Mesenchymal stem cell (in vitro differentiated cells and primary cell): ENCODE data around the gene COQ10A.
A peak's percentile ranks its signal among the peaks of the same experiment; 100 is the strongest.
"Not testable (repeated sequence)": the region's sequence is repeated elsewhere in the genome, so short reads cannot be mapped to it uniquely, and the experiment has no call there.

Experiments
- DNase-seq: peaks from one replicate; pipeline ENCODE4 v3.0.0-alpha.2; 2013
- H2AFZ ChIP-seq: one replicate; pipeline ENCODE4 v1.6.1; 2013; ENCODE audit warnings: low read depth, mild to moderate bottlenecking, control low read depth, inconsistent platforms, low read length, moderate library complexity
- H2AK5ac ChIP-seq: 2 replicates; pipeline ENCODE4 v1.6.1; 2013; ENCODE audit warnings: low read length, moderate library complexity, mild to moderate bottlenecking, inconsistent platforms; ENCODE audit not compliant: severe bottlenecking
- H2BK120ac ChIP-seq: one replicate; pipeline ENCODE4 v1.6.1; 2013; ENCODE audit warnings: low read depth, mild to moderate bottlenecking, inconsistent platforms, low read length, moderate library complexity
- H2BK12ac ChIP-seq, 2 experiments: one replicate each; pipeline ENCODE4 v1.6.1; 2013; ENCODE audit warnings: inconsistent platforms in 2 of 2, low read length in 2 of 2, mild to moderate bottlenecking in 2 of 2, moderate library complexity in 2 of 2, control low read depth in 1 of 2
- H2BK15ac ChIP-seq: one replicate; pipeline ENCODE4 v1.6.1; 2013; ENCODE audit warnings: mild to moderate bottlenecking, low read depth, inconsistent platforms; ENCODE audit not compliant: poor library complexity, severe bottlenecking
- H2BK5ac ChIP-seq: 2 replicates; pipeline ENCODE4 v1.6.1; 2013; ENCODE audit warnings: low read depth, mild to moderate bottlenecking, low read length, control low read depth, inconsistent platforms; ENCODE audit not compliant: poor library complexity, severe bottlenecking
- H3K14ac ChIP-seq, 2 experiments: one replicate each; pipeline ENCODE4 v1.6.1; 2013; ENCODE audit warnings: inconsistent platforms in 2 of 2, low read length in 2 of 2, control low read depth in 1 of 2, mild to moderate bottlenecking in 1 of 2, moderate library complexity in 1 of 2
- H3K18ac ChIP-seq, 2 experiments: one replicate each; pipeline ENCODE4 v1.6.1; 2013; ENCODE audit warnings: inconsistent platforms in 2 of 2, low read length in 2 of 2, control low read depth in 1 of 2, low read depth in 1 of 2, mild to moderate bottlenecking in 1 of 2
- H3K23ac ChIP-seq, 2 experiments: one replicate each; pipeline ENCODE4 v1.6.1; 2013; ENCODE audit warnings: inconsistent platforms in 2 of 2, low read length in 2 of 2, mild to moderate bottlenecking in 2 of 2, moderate library complexity in 2 of 2, control low read depth in 1 of 2
- H3K27ac ChIP-seq: 2 replicates; pipeline ENCODE4 v1.5.1; 2013; ENCODE audit warnings: mild to moderate bottlenecking, moderate library complexity, low read length, control low read depth, inconsistent platforms; ENCODE audit not compliant: poor library complexity, severe bottlenecking
- H3K27me3 ChIP-seq, 2 experiments: 2 replicates each; pipeline versions ENCODE4 v1.6.1 to v1.7.0; 2013; ENCODE audit warnings: low read length in 2 of 2, mild to moderate bottlenecking in 2 of 2, moderate library complexity in 2 of 2, control low read depth in 1 of 2, inconsistent platforms in 1 of 2; ENCODE audit not compliant: control insufficient read depth in 1 of 2, insufficient read depth in 1 of 2
- H3K36me3 ChIP-seq, 2 experiments: 2 replicates each; pipeline versions ENCODE4 v1.6.1 to v1.7.0; 2013; ENCODE audit warnings: low read length in 2 of 2, control low read depth in 1 of 2, inconsistent platforms in 1 of 2, low read depth in 1 of 2, mild to moderate bottlenecking in 1 of 2; ENCODE audit not compliant: insufficient read depth in 2 of 2, control insufficient read depth in 1 of 2
- H3K4ac ChIP-seq, 2 experiments: one replicate each; pipeline ENCODE4 v1.6.1; 2013; ENCODE audit warnings: inconsistent platforms in 2 of 2, low read length in 2 of 2, mild to moderate bottlenecking in 2 of 2, moderate library complexity in 2 of 2, control low read depth in 1 of 2, low read depth in 1 of 2
- H3K4me1 ChIP-seq: 2 replicates; pipeline ENCODE4 v1.6.1; 2013; ENCODE audit warnings: low read depth, low read length, control low read depth; ENCODE audit not compliant: control insufficient read depth, insufficient read depth
- H3K4me2 ChIP-seq: 2 replicates; pipeline ENCODE4 v1.6.1; 2013; ENCODE audit warnings: low read length, mild to moderate bottlenecking, inconsistent platforms; ENCODE audit not compliant: poor library complexity, severe bottlenecking
- H3K4me3 ChIP-seq, 2 experiments: 2 replicates each; pipeline versions ENCODE4 v1.5.1 to v1.7.0; 2013; ENCODE audit warnings: low read length in 2 of 2, mild to moderate bottlenecking in 2 of 2, control low read depth in 1 of 2, low read depth in 1 of 2; ENCODE audit not compliant: insufficient read depth in 1 of 2
- H3K79me1 ChIP-seq: replicated peaks from 2 replicates; pipeline ENCODE4 v1.6.1; 2013; ENCODE audit warnings: mild to moderate bottlenecking, control low read depth, low read length, inconsistent platforms; ENCODE audit not compliant: poor library complexity, severe bottlenecking
- H3K9ac ChIP-seq: 2 replicates; pipeline ENCODE4 v1.7.0; 2013; ENCODE audit warnings: mild to moderate bottlenecking, low read length, moderate library complexity
- H3K9me3 ChIP-seq: 2 replicates; pipeline ENCODE4 v1.7.0; 2013; ENCODE audit warnings: mild to moderate bottlenecking, low read length; ENCODE audit not compliant: control insufficient read depth
- H4K8ac ChIP-seq: one replicate; pipeline ENCODE4 v1.6.1; 2013; ENCODE audit warnings: inconsistent platforms, mild to moderate bottlenecking, low read length, moderate library complexity
- H4K91ac ChIP-seq: one replicate; pipeline ENCODE4 v1.6.1; 2013; ENCODE audit warnings: mild to moderate bottlenecking, low read length, inconsistent platforms
- WGBS: methylation state at CpG from one replicate; pipeline ENCODE4 v1.1.7; 2013; ENCODE audit warnings: mixed read lengths; 5-methylcytosine and 5-hydroxymethylcytosine counted together

COQ10A gene

GRCh38 chr12:56282579-56282978 lies 15.8 kb downstream of the COQ10A start:
- Histone ChIP-seq H2BK12ac (no peak overlapping the region), H3K79me1 (peaks cover 11% of the 10 kb centered on the region), H2BK5ac (no peak overlapping the region), H3K18ac (no peak overlapping the region), H2BK15ac (no peak overlapping the region), H3K4me3 (no peak overlapping the region), H2BK120ac (no peak overlapping the region), H2AK5ac (no peak overlapping the region), H4K91ac (no peak overlapping the region), H3K36me3 (peaks cover 52 to 80% of the 10 kb centered on the region in 2 experiments), H2AFZ (no peak overlapping the region), H3K9me3 (no peaks in the 10 kb centered on the region), H3K4me2 (no peak overlapping the region), H3K4me1 (peaks cover 6% of the 10 kb centered on the region), H4K8ac (no peak overlapping the region), H3K4ac (no peak overlapping the region), H3K9ac (no peak overlapping the region), H3K23ac (no peak overlapping the region), H3K27ac (no peak overlapping the region), H3K27me3 (no peaks in the 10 kb centered on the region), H3K14ac (no peak overlapping the region)
- no peak for DNase-seq
- whole genome bisulfite sequencing, result 100% methylated on average over 1 of the region's 2 CpGs

GRCh38 chr12:56284263-56284662 lies 17.5 kb downstream of the COQ10A start:
- not testable (repeated sequence) for H2BK120ac ChIP-seq, H3K4me3 ChIP-seq

GRCh38 chr12:56286044-56286830 lies 19.5 kb downstream of the COQ10A start:
- Histone ChIP-seq H3K9me3 (no peaks in the 10 kb centered on the region), H3K4me1 (peaks cover 6% of the 10 kb centered on the region), H3K27ac (peak overlapping the region; percentile 62), H3K9ac (no peak overlapping the region), H3K27me3 (no peaks in the 10 kb centered on the region), H2BK12ac (no peak overlapping the region), H3K79me1 (peaks cover 12% of the 10 kb centered on the region), H2BK120ac (no peak overlapping the region), H3K36me3 (peaks cover 38 to 66% of the 10 kb centered on the region in 2 experiments), H3K18ac (no peak overlapping the region), H3K14ac (no peak overlapping the region), H3K4ac (no peak overlapping the region), H2BK5ac (no peak overlapping the region), H3K4me2 (peak overlapping the region; percentile 52), H2BK15ac (no peak overlapping the region), H2AK5ac (no peak overlapping the region), H3K4me3 (no peak overlapping the region), H4K8ac (no peak overlapping the region), H3K23ac (no peak overlapping the region), H4K91ac (no peak overlapping the region), H2AFZ (no peak overlapping the region)
- DNase-seq, result no peak
- 95% methylated on average over 3 of the region's 4 CpGs for WGBS

More at GRCh38 chr12:56284263-56284662, 17.5 kb downstream of the COQ10A start:
- Histone ChIP-seq H3K79me1 (peaks cover 12% of the 10 kb centered on the region), H3K36me3 (peaks cover 39 to 65% of the 10 kb centered on the region in 2 experiments), H3K23ac (peak overlapping the region in 1 of 2 experiments; percentile 72)
- not testable (repeated sequence) for H2BK5ac ChIP-seq, H2BK12ac ChIP-seq, DNase-seq, H3K9ac ChIP-seq, H3K4me1 ChIP-seq, H3K14ac ChIP-seq, H4K8ac ChIP-seq, H3K9me3 ChIP-seq, H3K27ac ChIP-seq, H3K4ac ChIP-seq, H2AFZ ChIP-seq, H4K91ac ChIP-seq, H3K4me2 ChIP-seq, H2AK5ac ChIP-seq, H2BK15ac ChIP-seq, H3K27me3 ChIP-seq, H3K18ac ChIP-seq
- over 99% methylated on average over 5 of the region's 5 CpGs for WGBS

- H3K23ac ChIP-seq, result no peak overlapping the region
- H2AFZ ChIP-seq, result no peak overlapping the region
- H3K4me1 ChIP-seq, result peaks cover 6% of the 10 kb centered on the region
- no peak overlapping the region for H3K4me2 ChIP-seq
- DNase-seq, result no peak
- peaks cover 22 to 49% of the 10 kb centered on the region in 2 experiments for H3K36me3 ChIP-seq
- no peak overlapping the region for H2BK5ac ChIP-seq
- H4K91ac ChIP-seq, result no peak overlapping the region
- no peak overlapping the region for H3K18ac ChIP-seq
- no peak overlapping the region for H2BK15ac ChIP-seq
- no peak overlapping the region for H3K27ac ChIP-seq
- no peak overlapping the region for H2BK12ac ChIP-seq
- H3K4ac ChIP-seq, result no peak overlapping the region
- H3K79me1 ChIP-seq, result peaks cover 10% of the 10 kb centered on the region
- no peak overlapping the region for H3K4me3 ChIP-seq
- no peak overlapping the region for H4K8ac ChIP-seq
- H2AK5ac ChIP-seq, result no peak overlapping the region
- H2BK120ac ChIP-seq, result no peak overlapping the region
- no peak overlapping the region for H3K9ac ChIP-seq
- WGBS, result 83% methylated on average over 2 of the region's 3 CpGs
- H3K9me3 ChIP-seq, result no peaks in the 10 kb centered on the region
- H3K14ac ChIP-seq, result no peak overlapping the region
- no peaks in the 10 kb centered on the region for H3K27me3 ChIP-seq
These were observed 22.1 kb downstream of the COQ10A start for GRCh38 chr12:56288705-56289387.
